HG03103 (cell line): ENCODE results near the gene CENPE.
A peak's percentile ranks its signal among the peaks of the same experiment; 100 is the strongest.
"Not testable (repeated sequence)": the region's sequence is repeated elsewhere in the genome, so short reads cannot be mapped to it uniquely, and the experiment has no call there.

Experiments used
- ATAC-seq: cut with Tn5 transposase; IDR thresholded peaks from one replicate; pipeline ENCODE4 v1.9.1; 2021; ENCODE audit warnings: low read depth; ENCODE audit not compliant: unreplicated experiment

The CENPE gene

DNA sequence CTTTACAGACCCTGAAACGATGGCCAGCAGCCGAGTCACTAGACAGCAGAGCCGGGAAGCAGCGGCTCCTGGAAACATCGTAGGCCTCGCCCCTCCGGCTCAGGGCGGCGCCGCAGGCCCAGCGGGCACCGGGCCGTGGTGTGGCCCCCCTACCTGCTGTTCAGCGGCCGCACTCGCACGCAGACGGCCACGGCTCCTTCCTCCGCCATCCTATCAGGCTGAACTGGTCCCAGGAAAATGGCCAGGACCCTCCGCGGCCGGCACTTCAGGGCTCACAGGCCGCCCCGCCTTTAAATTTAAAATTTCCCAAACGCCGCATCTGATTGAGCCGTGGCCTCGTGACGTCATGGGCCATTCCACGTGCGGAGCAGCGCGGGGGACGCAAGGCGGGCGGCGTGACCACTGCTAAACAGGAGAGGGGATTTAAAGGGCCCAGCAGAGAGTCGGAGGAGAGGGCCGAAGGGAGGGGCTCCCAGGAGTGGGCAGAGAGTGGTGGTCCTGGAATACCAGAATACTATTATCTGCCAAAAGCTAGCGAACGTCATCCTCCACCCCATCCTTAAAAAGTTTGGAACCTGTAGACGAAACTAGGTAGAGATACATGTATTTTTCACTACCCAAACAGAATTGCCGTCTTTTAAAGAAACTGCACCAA lies at the start of gene CENPE:
Gene CENPE (minus strand): TSS at position 233 of the 655 bp plus-strand sequence. CDS start 24 bp downstream, at position 209.
- ATAC-seq = peak; percentile 89

- no peak for ATAC-seq
Measured at GRCh38 chr4:103244251-103244650, 46.1 kb upstream of the CENPE start.

GRCh38 chr4:103230938-103231337 lies 32.8 kb upstream of the CENPE start:
- ATAC-seq = not testable (repeated sequence)

GRCh38 chr4:103223556-103223955 lies 25.4 kb upstream of the CENPE start:
- ATAC-seq = not testable (repeated sequence)

DNA sequence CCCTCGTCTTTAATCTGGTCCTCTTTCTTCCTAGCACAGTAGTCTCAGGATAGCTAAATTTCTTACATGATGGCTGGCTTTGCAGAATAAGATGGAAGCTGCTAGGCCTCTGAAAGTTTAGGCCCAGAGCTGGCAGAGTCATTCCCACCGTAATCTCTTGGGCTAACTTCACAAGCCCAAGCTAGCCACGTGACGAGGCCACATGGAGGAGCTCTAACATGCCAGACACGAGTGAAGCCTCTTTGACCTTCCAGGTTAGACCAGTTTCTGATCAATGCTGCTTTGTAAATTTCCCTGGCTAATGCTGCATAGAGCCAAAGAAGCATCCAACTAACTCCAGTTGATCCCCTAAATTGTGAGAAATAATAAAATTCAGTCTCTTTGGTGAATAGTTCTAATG lies 9.5 kb upstream of the CENPE start:
- ATAC-seq = no peak

- ATAC-seq = no peak
Measured at GRCh38 chr4:103204111-103204510, 6.0 kb upstream of the CENPE start.

GRCh38 chr4:103201724-103202123 lies 3.6 kb upstream of the CENPE start:
- no peak for ATAC-seq

GRCh38 chr4:103201253-103201652 lies 3.1 kb upstream of the CENPE start:
- ATAC-seq = no peak

GRCh38 chr4:103199009-103199408 lies 866 bp upstream of the CENPE start:
- ATAC-seq = no peak

GRCh38 chr4:103197765-103198110 lies 405 bp downstream of the CENPE start:
- ATAC-seq = peak; percentile 33

GRCh38 chr4:103193457-103193856 lies 4.7 kb downstream of the CENPE start:
- no peak for ATAC-seq

- ATAC-seq = no peak
Measured at GRCh38 chr4:103171006-103171405, 27.1 kb downstream of the CENPE start.

DNA sequence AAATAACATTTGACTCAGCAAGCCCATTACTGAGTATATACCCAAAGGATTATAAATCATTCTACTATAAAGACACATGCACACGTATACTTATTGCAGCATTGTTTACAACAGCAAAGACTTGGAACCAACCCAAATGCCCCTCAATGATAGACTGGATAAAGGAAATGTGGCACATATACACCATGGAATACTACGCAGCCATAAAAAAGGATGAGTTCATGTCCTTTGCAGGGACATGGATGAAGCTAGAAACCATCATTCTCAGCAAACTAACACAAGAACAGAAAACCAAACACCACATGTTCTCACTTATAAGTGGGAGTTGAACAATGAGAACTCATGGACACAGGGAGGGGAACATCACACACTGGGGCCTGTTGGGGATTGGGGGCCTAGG lies 28.4 kb downstream of the CENPE start:
- not testable (repeated sequence) for ATAC-seq

DNA sequence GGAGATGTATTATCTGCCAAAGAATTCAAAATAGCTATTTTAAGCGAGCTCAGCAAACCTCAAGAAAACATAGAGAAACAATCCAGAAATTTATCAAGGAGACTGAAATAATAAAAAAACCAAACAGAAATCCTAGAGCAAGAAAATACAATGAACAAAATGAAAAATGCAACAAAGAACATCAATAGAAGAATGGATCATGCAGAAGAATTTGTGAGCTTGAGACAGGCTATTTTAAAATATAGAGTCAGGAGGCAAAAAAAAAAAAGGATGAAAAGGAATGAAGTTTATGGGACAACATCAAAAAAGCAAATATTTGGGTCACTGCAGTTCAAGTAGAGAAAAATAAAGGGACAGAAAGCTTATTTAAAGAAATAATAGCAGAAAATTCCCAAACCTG lies 29.1 kb downstream of the CENPE start:
- ATAC-seq = no peak

GRCh38 chr4:103162176-103162575 lies 36.0 kb downstream of the CENPE start:
- no peak for ATAC-seq

GRCh38 chr4:103158760-103159159 lies 39.4 kb downstream of the CENPE start:
- ATAC-seq = no peak

DNA sequence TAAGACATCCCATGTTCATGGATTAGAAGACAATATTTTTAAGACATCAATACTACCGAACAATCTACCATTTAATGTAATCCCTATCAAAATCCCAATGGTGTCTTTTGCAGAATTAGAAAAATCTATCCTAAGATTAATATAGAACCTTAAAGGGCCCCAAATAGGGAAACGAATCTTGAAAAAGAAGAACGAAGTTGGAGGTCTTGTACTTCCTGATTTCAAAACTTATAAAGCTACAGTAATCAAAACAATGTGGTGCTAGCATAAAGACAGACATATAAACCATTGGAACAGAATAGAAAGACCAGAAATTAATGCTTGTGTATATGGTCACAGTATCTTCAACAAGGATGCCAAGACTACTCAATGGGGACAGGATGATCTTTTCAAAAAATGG lies 42.0 kb downstream of the CENPE start:
- ATAC-seq = no peak

GRCh38 chr4:103152381-103152780 lies 45.8 kb downstream of the CENPE start:
- no peak for ATAC-seq

DNA sequence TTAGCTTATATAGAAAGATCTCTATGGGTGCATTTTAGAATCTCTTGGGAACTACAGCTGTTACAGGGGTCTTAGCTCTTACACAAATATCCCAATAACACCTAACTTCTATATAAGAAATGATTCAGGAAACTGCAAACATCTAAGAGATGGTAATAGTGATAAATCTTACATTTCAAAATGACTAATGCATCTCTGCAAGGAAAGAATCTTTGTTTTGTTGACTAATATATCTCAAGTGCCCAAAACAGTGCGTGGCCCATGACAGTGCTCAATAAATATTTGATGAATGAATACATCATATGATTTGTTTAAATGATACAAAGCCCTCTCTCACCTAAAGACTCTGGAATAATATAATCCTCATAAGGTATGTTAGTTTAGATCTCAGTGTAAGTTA lies 47.5 kb downstream of the CENPE start:
- no peak for ATAC-seq

GRCh38 chr4:103144926-103145325 lies 53.2 kb downstream of the CENPE start:
- ATAC-seq = no peak

GRCh38 chr4:103137446-103137827 lies 60.7 kb downstream of the CENPE start:
- ATAC-seq = no peak

- no peak for ATAC-seq
Measured at GRCh38 chr4:103136671-103137445, 61.3 kb downstream of the CENPE start.
